Measurements from ENCODE around the gene ZNF662.

DNA sequence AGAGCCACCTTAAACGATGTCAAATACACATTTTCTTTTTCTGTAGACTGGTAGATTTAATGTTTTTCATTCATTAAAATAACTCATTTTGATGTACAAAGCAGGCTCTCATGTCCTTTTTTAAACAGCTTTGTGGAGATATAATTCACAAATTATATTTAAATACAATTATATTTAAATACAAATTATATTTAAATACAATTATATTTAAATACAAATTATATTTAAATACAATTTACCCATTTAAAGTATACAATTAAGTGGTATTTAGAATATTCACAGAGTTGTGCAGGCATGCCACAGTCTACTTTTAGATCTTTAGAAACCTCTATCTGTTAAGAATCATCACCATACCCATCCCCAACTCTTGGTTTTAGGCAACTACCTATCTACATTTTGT, 36.8 kb downstream of the ZNF662 start:
- TF ChIP-seq, protein P1, sequence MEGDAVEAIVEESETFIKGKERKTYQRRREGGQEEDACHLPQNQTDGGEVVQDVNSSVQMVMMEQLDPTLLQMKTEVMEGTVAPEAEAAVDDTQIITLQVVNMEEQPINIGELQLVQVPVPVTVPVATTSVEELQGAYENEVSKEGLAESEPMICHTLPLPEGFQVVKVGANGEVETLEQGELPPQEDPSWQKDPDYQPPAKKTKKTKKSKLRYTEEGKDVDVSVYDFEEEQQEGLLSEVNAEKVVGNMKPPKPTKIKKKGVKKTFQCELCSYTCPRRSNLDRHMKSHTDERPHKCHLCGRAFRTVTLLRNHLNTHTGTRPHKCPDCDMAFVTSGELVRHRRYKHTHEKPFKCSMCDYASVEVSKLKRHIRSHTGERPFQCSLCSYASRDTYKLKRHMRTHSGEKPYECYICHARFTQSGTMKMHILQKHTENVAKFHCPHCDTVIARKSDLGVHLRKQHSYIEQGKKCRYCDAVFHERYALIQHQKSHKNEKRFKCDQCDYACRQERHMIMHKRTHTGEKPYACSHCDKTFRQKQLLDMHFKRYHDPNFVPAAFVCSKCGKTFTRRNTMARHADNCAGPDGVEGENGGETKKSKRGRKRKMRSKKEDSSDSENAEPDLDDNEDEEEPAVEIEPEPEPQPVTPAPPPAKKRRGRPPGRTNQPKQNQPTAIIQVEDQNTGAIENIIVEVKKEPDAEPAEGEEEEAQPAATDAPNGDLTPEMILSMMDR (conservative IDR thresholded peaks at IDR 0.05; ENCODE audit: low read depth, low read length) = no peak
- TF ChIP-seq EZH2 (IDR thresholded peaks at IDR 0.05; ENCODE audit: low read length, unreplicated experiment) = no peak

Data from PC-3 (cell line).